Astrocyte (in vitro differentiated cells and primary cell): ENCODE measurements around the gene ARNT2. TPM values are rescaled to one million over a fixed set of nuclear protein-coding genes. Genes with fewer than 3 reads are reported as not detected.

Experiments used
- DNase-seq: peaks from one replicate; pipeline ENCODE4 v3.0.0-alpha.2; 2010; ENCODE audit warnings: low read depth
- FAIRE-seq: peaks from 2 replicates; lab custom pipeline; 2011; peaks lifted over from hg19 to GRCh38; lab: Jason Lieb, UNC
- H2AFZ ChIP-seq: 2 replicates; pipeline ENCODE4 v1.6.0; 2012; ENCODE audit warnings: low read depth, low read length, inconsistent platforms
- H3K27ac ChIP-seq: 2 replicates; pipeline ENCODE4 v1.5.1; 2011; ENCODE audit warnings: low read depth, low read length, inconsistent platforms
- H3K27me3 ChIP-seq: 2 replicates; pipeline ENCODE4 v1.6.0; 2011; ENCODE audit warnings: low read length, inconsistent platforms; ENCODE audit not compliant: insufficient read depth
- H3K36me3 ChIP-seq: 2 replicates; pipeline ENCODE4 v1.5.1; 2011; ENCODE audit warnings: low read length, inconsistent platforms; ENCODE audit not compliant: insufficient read depth
- H3K4me1 ChIP-seq: 2 replicates; pipeline ENCODE4 v1.5.1; 2011; ENCODE audit warnings: low read length, inconsistent platforms; ENCODE audit not compliant: insufficient read depth
- H3K4me2 ChIP-seq: 2 replicates; pipeline ENCODE4 v1.6.0; 2012; ENCODE audit warnings: low read length, inconsistent platforms
- H3K4me3 ChIP-seq: 2 replicates; pipeline ENCODE4 v1.5.1; 2011; ENCODE audit warnings: low read depth, mild to moderate bottlenecking, low read length, inconsistent platforms; ENCODE audit not compliant: insufficient read depth
- H3K79me2 ChIP-seq: 2 replicates; pipeline ENCODE4 v1.6.0; 2012; ENCODE audit warnings: mild to moderate bottlenecking, low read length, inconsistent platforms; ENCODE audit not compliant: insufficient read depth
- H3K9ac ChIP-seq: 2 replicates; pipeline ENCODE4 v1.6.0; 2012; ENCODE audit warnings: mild to moderate bottlenecking, low read length, inconsistent platforms
- H3K9me3 ChIP-seq: 2 replicates; pipeline ENCODE4 v1.5.1; 2012; ENCODE audit warnings: low read depth, mild to moderate bottlenecking, low read length, inconsistent platforms; ENCODE audit not compliant: insufficient read depth
- H4K20me1 ChIP-seq: 2 replicates; pipeline ENCODE4 v1.6.0; 2012; ENCODE audit warnings: low read length, inconsistent platforms; ENCODE audit not compliant: insufficient read depth
- H3K27ac Mint-ChIP-seq: one replicate; pipeline ENCODE4 v1.8.0; 2021; ENCODE audit warnings: mild to moderate bottlenecking, mixed read lengths; ENCODE audit not compliant: unreplicated experiment
- H3K27me3 Mint-ChIP-seq: one replicate; pipeline ENCODE4 v1.8.0; 2021; ENCODE audit warnings: low read depth, mixed read lengths; ENCODE audit not compliant: unreplicated experiment
- H3K36me3 Mint-ChIP-seq: one replicate; pipeline ENCODE4 v1.8.0; 2021; ENCODE audit warnings: low read depth, mixed read lengths; ENCODE audit not compliant: unreplicated experiment
- H3K4me1 Mint-ChIP-seq: one replicate; pipeline ENCODE4 v1.8.0; 2021; ENCODE audit warnings: low read depth, mixed read lengths; ENCODE audit not compliant: unreplicated experiment
- H3K4me3 Mint-ChIP-seq: one replicate; pipeline ENCODE4 v1.8.0; 2021; ENCODE audit warnings: mild to moderate bottlenecking, moderate library complexity, mixed read lengths; ENCODE audit not compliant: unreplicated experiment
- H3K9me3 Mint-ChIP-seq: one replicate; pipeline ENCODE4 v1.8.0; 2021; ENCODE audit warnings: mild to moderate bottlenecking, mixed read lengths; ENCODE audit not compliant: unreplicated experiment
- EZH2 ChIP-seq: IDR thresholded peaks from 2 replicates; pipeline ENCODE4 v1.6.1; 2012; ENCODE audit warnings: mild to moderate bottlenecking, low read length, inconsistent platforms; ENCODE audit not compliant: insufficient read depth
- total RNA-seq: library from RNA; stranded (reverse); gene quantifications from 2 replicates; pipeline ENCODE4 v1.2.1, GENCODE V29; 2021
- TF ChIP-seq, protein P1 (sequence below): IDR thresholded peaks from 2 replicates; pipeline ENCODE4 v1.5.1; 2011; ENCODE audit warnings: low read depth, mild to moderate bottlenecking, inconsistent platforms, low read length, moderate library complexity; ENCODE audit not compliant: insufficient read depth

Gene ARNT2
- total RNA-seq, 1 donor from 2014 or later, result 3.5 TPM

DNA sequence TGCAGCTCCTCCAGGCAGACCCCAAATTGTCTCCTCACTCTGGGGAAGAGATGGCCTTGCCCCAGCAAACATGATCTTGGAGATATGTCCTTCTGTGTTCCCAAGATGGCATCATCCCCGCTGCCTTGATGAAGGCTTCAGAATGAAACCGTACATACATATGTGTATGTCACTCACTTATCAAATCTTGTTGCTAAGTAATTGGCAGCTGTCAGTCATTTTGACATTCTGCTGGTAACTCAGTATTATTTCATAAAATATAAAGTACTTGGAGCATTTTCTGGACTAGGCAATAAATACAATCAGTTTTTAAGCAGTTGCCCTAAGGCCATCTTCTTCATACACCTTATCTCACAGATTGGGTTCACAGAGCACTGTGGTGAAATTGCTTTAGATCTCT lies 62.4 kb downstream of the ARNT2 start:
- Histone ChIP-seq H3K4me2 (no peak overlapping the region), H3K79me2 (no peaks in the 10 kb centered on the region), H3K27me3 (no peaks in the 10 kb centered on the region), H3K4me3 (no peak overlapping the region), H3K4me1 (peaks cover 34% of the 10 kb centered on the region), H3K27ac (no peak overlapping the region), H2AFZ (no peak overlapping the region), H4K20me1 (no peaks in the 10 kb centered on the region), H3K36me3 (no peaks in the 10 kb centered on the region), H3K9ac (no peak overlapping the region), H3K9me3 (no peaks in the 10 kb centered on the region)
- no peaks in the 10 kb centered on the region for H3K9me3 Mint-ChIP-seq
- TF ChIP-seq, protein P1, sequence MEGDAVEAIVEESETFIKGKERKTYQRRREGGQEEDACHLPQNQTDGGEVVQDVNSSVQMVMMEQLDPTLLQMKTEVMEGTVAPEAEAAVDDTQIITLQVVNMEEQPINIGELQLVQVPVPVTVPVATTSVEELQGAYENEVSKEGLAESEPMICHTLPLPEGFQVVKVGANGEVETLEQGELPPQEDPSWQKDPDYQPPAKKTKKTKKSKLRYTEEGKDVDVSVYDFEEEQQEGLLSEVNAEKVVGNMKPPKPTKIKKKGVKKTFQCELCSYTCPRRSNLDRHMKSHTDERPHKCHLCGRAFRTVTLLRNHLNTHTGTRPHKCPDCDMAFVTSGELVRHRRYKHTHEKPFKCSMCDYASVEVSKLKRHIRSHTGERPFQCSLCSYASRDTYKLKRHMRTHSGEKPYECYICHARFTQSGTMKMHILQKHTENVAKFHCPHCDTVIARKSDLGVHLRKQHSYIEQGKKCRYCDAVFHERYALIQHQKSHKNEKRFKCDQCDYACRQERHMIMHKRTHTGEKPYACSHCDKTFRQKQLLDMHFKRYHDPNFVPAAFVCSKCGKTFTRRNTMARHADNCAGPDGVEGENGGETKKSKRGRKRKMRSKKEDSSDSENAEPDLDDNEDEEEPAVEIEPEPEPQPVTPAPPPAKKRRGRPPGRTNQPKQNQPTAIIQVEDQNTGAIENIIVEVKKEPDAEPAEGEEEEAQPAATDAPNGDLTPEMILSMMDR, result no peak
- TF ChIP-seq EZH2, result no peak
- H3K27me3 Mint-ChIP-seq, result peaks cover 13% of the 10 kb centered on the region
- H3K36me3 Mint-ChIP-seq, result no peaks in the 10 kb centered on the region
- H3K4me3 Mint-ChIP-seq, result no peak overlapping the region
- no peak overlapping the region for H3K27ac Mint-ChIP-seq
- no peak for DNase-seq
- FAIRE-seq, result no peak
- H3K4me1 Mint-ChIP-seq, result peaks cover 14% of the 10 kb centered on the region

DNA sequence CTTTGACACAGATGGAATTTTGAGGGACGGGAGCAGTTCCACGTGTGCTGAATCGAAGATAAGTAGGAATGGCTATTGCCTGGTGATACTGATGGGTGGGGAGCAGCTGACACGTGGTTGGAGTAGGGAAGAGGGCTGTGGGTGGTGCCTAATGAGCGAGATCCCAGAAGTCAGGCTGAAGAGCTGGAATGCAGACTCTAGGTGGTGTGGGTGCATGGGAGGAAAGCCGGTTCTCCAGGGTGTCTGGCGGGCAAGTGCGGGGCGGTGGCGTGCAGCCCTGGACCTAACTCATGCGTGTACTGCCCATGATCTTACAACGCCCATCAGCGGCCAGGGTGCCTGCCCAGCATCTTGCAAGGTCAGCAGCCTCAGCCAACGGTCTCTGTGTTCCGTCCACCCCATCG lies 63.1 kb downstream of the ARNT2 start:
- H3K4me1 Mint-ChIP-seq, result peaks cover 16% of the 10 kb centered on the region
- Histone ChIP-seq H3K4me2 (no peak overlapping the region), H3K9ac (no peak overlapping the region), H3K27me3 (no peaks in the 10 kb centered on the region), H3K27ac (no peak overlapping the region), H3K79me2 (no peaks in the 10 kb centered on the region), H3K36me3 (no peaks in the 10 kb centered on the region), H3K4me3 (no peak overlapping the region), H4K20me1 (no peaks in the 10 kb centered on the region), H3K4me1 (peaks cover 28% of the 10 kb centered on the region), H3K9me3 (no peaks in the 10 kb centered on the region), H2AFZ (no peak overlapping the region)
- no peaks in the 10 kb centered on the region for H3K36me3 Mint-ChIP-seq
- H3K9me3 Mint-ChIP-seq, result no peaks in the 10 kb centered on the region
- DNase-seq (no peak), FAIRE-seq (no peak)
- TF ChIP-seq, protein P1, result no peak
- TF ChIP-seq EZH2, result no peak
- no peak overlapping the region for H3K27ac Mint-ChIP-seq
- H3K4me3 Mint-ChIP-seq, result no peak overlapping the region
- peaks cover 8% of the 10 kb centered on the region for H3K27me3 Mint-ChIP-seq

DNA sequence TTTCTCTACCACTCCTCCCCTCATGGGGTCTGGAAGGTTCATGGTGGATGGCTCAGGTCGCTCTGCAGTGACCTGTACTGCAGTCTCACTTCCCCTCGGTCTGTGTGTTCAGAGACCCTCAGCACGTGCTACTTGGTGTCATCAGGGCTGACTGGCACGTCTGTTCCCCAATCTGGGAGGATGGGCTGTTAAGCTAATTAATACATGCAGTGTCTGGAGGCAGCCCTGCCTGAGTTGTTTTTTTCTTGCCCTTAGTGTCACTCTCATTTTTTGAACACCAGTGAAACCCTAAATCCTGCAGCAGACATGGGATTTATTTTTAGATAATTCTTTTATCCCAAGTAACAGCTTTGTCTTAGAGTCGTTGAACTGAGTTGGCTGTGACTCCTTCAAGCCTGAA lies 64.6 kb downstream of the ARNT2 start:
- Histone ChIP-seq H3K4me3 (no peak overlapping the region), H3K27ac (no peak overlapping the region), H2AFZ (no peak overlapping the region), H4K20me1 (no peaks in the 10 kb centered on the region), H3K9me3 (no peaks in the 10 kb centered on the region), H3K79me2 (no peaks in the 10 kb centered on the region), H3K9ac (no peak overlapping the region), H3K27me3 (no peaks in the 10 kb centered on the region), H3K4me2 (no peak overlapping the region), H3K36me3 (no peaks in the 10 kb centered on the region), H3K4me1 (peaks cover 23% of the 10 kb centered on the region)
- no peak for DNase-seq
- peaks cover under 1% of the 10 kb centered on the region for H3K9me3 Mint-ChIP-seq
- H3K4me3 Mint-ChIP-seq, result no peak overlapping the region
- H3K27me3 Mint-ChIP-seq, result peaks cover 7% of the 10 kb centered on the region
- H3K27ac Mint-ChIP-seq, result no peak overlapping the region
- peaks cover 25% of the 10 kb centered on the region for H3K4me1 Mint-ChIP-seq
- TF ChIP-seq EZH2, result no peak
- TF ChIP-seq, protein P1, result no peak
- no peak for FAIRE-seq
- no peaks in the 10 kb centered on the region for H3K36me3 Mint-ChIP-seq
